ENCODE data around the gene RAB3C.

- TF ChIP-seq POLR2A (IDR thresholded peaks at IDR 0.05): no peak
- no peak for TF ChIP-seq CTCF (IDR thresholded peaks at IDR 0.05)
- TF ChIP-seq POLR2AphosphoS5 (IDR thresholded peaks at IDR 0.05): no peak
Measured at GRCh38 chr5:58711965-58712364, 129.1 kb downstream of the RAB3C start.
